GM19239 (cell line): ENCODE data around the gene ASTN2.

Experiments used
- DNase-seq: peaks from one replicate; pipeline ENCODE4 v3.0.0; 2011; ENCODE audit warnings: low spot score; ENCODE audit not compliant: insufficient read length
- FAIRE-seq: peaks from 2 replicates; lab custom pipeline; 2011; peaks lifted over from hg19 to GRCh38; lab: Jason Lieb, UNC

The ASTN2 gene

GRCh38 chr9:117258184-117258866 lies 156.5 kb downstream of the ASTN2 start:
- no peak for FAIRE-seq
- DNase-seq, result no peak

DNA sequence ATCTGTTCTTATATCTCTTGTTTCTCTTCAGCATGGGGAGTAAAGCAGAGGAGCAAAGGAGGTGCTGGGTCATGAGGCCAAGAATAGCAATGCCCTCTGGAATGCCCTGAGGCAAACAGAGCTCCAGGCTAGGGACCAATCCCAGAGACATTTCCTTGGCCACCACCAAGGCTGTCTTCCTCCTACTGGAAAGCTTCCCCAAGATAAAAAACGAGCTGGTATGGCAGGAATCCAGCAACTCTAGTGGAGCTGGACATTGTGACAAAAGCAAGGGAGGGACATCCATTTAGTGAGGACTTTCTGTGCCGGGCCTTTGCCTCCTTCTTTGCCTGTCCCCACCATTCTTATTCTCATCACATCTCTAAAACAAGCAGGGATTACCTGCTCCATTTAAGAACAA lies 161.6 kb downstream of the ASTN2 start:
- DNase-seq (no peak), FAIRE-seq (no peak)

GRCh38 chr9:117250610-117251215 lies 164.1 kb downstream of the ASTN2 start:
- FAIRE-seq, result no peak

GRCh38 chr9:117249799-117250198 lies 165.1 kb downstream of the ASTN2 start:
- FAIRE-seq (no peak), DNase-seq (no peak)

More at GRCh38 chr9:117250610-117251215, 164.1 kb downstream of the ASTN2 start:
- no peak for DNase-seq

DNA sequence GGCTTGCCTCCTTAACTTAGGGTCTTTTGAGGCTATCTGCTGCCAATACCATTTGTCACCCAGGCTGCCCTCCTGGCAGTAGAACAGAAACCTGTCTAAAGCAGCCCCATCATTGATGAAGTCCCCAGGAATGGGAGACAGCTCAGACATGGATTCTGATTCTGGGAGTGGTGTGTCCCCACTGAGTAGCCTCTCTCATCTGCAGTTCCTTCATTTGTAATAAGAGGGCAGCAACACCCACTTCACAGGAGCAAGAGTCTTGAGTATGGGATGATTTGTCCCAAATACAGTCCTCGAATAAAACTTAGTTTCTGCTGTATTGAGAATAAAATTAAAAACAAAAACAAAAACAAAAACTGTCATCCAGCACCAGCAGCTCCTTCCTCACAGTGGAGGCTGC lies 167.6 kb downstream of the ASTN2 start:
- no peak for DNase-seq
- no peak for FAIRE-seq

DNA sequence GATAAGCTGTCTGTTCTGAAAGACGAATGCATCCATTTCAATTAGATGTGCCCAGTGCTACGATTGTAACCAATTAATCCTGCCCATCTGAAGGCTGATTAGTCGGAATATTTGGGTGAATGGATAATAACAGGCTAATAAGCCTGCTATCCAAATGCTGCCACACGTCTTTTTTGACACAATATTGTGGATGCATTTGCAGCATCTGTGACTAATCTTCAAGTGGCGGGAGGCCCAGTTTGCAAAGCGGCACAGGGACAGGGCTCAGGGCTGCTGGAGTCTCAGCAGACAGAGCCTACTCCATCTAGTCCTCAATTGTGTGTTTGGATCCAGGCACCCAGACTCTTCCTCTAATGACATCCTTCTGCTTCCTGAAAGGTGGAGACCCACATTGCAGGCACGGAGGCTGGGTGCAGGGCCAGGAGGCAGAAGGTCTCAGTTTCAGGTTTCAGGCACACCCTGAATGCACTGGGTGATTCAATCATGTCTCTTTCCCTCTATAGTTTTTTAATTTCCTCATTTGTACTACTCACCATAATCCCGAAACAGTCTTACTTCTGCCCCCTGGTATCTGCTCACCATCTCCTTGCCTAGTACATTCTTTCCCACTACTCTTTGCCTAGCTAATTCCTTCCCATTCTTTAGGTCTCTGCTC lies 169.6 kb downstream of the ASTN2 start:
- DNase-seq, result no peak
- no peak for FAIRE-seq

DNA sequence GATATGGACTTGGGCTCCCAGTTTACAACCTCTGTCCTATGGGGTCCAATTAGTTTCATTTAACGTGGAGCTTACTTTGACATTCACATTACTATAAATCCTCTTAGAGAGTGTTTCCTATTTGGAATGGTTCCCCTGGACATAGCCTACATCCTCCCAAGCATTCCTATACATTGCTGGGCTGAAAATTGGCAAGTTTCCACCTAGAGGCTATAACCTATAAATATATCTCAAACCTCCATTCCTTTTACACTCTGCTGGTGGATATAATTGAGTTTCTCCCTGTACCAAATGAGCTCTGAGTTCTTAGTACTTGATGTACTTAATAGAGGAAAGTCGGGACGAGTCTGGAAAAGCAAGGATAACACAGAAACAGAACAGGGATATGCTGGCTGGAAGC lies 172.8 kb downstream of the ASTN2 start:
- DNase-seq, result no peak
- no peak for FAIRE-seq

DNA sequence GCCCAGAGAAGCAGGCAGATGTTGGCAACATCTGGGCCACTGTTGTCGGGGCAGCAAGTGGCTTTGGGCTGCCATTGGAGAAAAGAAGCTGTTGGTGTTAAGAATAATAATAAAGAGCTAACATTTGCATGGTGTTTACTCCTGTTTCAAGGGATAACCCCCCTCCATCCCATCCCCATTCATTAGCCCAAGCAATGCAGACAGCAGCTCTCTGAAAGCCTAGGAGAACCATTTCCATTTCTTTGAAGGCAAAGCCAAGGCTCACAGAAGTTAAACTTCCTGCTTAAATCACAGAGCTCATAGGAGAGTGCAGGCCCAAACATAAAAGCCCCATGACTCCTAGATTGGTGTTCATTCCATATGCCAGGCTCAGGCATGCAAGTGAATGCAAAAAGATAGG lies 175.4 kb downstream of the ASTN2 start:
- no peak for FAIRE-seq
- DNase-seq, result no peak

GRCh38 chr9:117234103-117234502 lies 180.8 kb downstream of the ASTN2 start:
- FAIRE-seq (no peak), DNase-seq (no peak)

GRCh38 chr9:117233016-117233415 lies 181.8 kb downstream of the ASTN2 start:
- FAIRE-seq (no peak), DNase-seq (no peak)

DNA sequence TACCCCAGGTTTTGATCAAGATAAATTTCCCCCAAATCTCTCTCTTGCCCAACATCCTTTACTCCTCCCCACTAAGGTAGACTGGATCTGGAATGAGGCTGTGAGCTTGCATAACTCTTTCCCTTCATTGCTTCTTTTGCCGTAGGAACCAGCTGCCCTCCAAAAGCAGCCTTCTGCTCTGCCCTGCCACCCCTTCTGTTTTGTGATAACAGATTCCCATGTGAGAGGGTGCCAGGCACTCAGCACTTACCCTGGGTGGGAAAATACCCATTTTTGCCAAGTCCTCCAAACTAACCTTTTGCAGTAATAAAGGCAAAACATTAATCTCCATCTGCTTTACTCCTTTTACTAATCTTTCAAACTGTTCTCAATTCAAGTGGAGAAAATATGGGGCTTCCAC lies 182.6 kb downstream of the ASTN2 start:
- no peak for FAIRE-seq
- DNase-seq, result no peak

DNA sequence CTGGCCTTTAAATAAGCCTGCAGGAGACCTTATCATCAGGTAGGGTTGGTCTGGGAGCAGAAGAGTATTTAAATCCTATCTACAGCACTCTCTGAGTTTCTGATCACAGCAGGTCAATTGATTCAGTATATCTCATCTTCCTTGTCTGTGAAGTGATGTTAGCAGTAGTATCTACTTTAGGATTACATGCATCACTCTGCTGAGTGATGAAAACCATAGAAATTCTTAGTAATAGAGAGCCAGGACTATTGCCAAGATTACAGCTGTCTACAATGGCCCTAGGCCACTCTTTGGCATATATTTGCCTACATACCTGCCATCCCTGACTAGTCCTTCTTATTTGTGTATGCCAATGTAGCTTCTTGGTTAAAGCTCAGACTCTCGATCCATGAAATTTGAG lies 183.8 kb downstream of the ASTN2 start:
- DNase-seq (no peak), FAIRE-seq (no peak)

DNA sequence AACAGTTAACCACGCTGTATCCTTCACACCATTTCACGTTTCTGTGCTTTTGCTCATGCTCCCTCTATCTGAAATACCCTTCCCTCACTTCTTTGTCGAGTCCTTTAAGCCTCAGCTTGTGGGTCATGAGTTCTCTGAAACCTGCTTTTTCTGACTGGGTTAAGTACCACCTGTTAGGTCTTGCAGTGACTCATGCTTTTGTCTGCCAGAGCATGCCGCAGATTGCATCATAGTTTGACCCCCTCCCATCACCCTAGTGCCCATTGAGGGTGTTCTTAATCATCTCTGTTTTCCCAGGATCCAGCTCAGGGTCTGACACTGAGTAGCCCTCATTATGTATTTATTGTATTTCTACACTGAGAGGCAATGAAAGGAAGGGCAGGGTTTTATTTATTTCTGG lies 190.2 kb downstream of the ASTN2 start:
- DNase-seq, result no peak
- FAIRE-seq, result no peak

GRCh38 chr9:117218951-117219350 lies 195.9 kb downstream of the ASTN2 start:
- FAIRE-seq (no peak), DNase-seq (no peak)

DNA sequence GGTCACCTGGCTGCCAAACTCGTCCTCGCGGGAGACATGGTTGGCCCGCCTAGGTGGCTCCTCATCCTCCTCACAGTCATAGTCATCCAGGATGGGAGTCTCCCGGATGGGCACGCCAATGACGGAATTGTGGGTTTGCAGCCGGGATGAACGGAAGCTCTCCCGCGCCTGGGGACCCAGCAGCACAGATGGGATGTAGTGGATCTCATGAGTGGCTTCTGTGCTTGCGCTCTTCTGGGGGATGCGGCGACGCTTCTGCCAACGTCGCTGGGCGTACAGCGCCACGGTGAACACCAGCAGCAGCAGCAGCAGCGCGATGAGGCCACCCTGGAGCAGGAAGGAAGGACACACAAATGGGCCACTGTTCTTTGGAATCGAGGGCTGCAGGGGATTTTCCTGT lies 200.4 kb downstream of the ASTN2 start:
- FAIRE-seq, result no peak
- no peak for DNase-seq

DNA sequence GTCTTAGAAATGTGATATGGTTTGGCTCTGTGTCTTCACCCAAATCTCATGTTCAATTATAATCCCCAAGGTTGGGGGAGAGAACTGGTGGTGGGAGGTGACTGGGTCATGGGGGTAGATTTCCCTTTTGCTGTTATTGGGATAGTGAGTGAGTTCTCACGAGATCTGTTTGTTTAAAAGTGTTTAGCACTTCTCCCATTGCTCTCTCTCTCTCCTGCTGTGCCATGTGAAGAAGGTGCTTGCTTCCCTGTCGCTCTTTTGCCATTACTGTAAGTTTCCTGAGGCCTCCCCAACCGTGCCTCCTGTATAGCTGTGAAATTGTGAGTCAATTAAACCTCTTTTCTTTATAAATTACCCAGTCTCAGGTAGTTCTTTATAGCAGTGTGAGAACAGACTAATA lies 203.6 kb downstream of the ASTN2 start:
- FAIRE-seq (no peak), DNase-seq (no peak)

- FAIRE-seq (no peak), DNase-seq (no peak)
Observed at GRCh38 chr9:117205806-117206205, 209.1 kb downstream of the ASTN2 start.

- no peak for FAIRE-seq
- DNase-seq, result no peak
Observed at GRCh38 chr9:117204971-117205370, 209.9 kb downstream of the ASTN2 start.

DNA sequence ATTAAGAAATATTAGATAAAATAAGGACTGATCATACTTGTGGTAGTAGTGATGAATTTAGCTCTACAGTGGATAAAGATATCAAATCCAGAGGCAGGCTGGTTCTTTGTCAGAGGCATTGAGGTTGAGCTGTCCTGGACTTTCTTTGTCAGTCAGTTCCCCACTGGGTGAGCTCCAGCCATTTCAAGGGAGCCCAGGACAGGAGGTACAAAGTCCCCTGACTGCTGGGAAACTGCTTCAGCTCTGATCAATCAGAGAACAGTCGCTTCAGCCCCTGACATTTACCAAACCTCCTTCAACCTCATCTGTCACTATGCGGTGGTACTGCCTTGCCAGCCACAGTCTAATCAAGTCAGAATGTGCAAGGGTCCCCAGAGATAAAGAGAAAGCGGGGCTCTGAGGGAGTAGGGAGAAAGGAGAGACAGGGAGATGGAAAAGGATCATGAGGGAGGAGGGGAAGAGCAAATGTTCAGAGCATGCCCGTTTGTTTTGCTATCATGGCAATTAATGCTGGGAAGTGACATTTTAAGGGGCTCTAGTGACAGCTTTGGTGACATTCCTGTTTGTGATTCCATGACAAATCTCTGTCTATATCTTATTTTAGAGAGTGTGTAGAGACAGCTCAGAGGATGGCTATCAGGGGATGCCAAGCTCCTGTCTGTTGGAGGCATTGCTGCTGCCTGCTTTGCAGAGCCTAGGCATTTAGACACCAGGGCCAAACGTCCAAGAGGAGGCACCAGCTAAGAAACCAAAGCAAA lies 223.2 kb downstream of the ASTN2 start:
- FAIRE-seq (no peak), DNase-seq (no peak)

- DNase-seq, result no peak
- no peak for FAIRE-seq
Observed at GRCh38 chr9:117189121-117189520, 225.7 kb downstream of the ASTN2 start.

- DNase-seq, result no peak
- FAIRE-seq, result no peak
Observed at GRCh38 chr9:117188394-117188793, 226.5 kb downstream of the ASTN2 start.
